Stimulated activated naive CD8-positive, alpha-beta T cell treated with anti-CD3 and anti-CD28 coated beads, Interleukin-15, Interleukin-2, amounts not matched to agents 100 U/mL and 50 U/mL, for 24 hours (primary cell): ENCODE data around the gene STMND1.
"Not testable (repeated sequence)": the region's sequence is repeated elsewhere in the genome, so short reads cannot be mapped to it uniquely, and the experiment has no call there.

Source experiments
- ATAC-seq: fragments of 150-1000 bp; cut with Tn5 transposase; one replicate; pipeline ENCODE4 v1.10.0; 2021
- DNase-seq: peaks from one replicate; pipeline ENCODE4 v3.0.0; 2021

Gene STMND1

GRCh38 chr6:17101422-17102257, at the start of gene STMND1:
STMND1 (plus strand) TSS chr6:17102050; CDS start chr6:17102258, 208 bp downstream.
- DNase-seq (no peak), ATAC-seq (no peak)

GRCh38 chr6:17054647-17055046, 47.2 kb upstream of the STMND1 start:
- ATAC-seq = no peak
- no peak for DNase-seq

GRCh38 chr6:17057322-17057721, 44.5 kb upstream of the STMND1 start:
- no peak for ATAC-seq
- DNase-seq = no peak

- no peak for DNase-seq
- ATAC-seq = no peak
Measured at GRCh38 chr6:17058550-17058949, 43.3 kb upstream of the STMND1 start.

- ATAC-seq (no peak), DNase-seq (no peak)
Measured at GRCh38 chr6:17059022-17059421, 42.8 kb upstream of the STMND1 start.

- DNase-seq (no peak), ATAC-seq (no peak)
Measured at GRCh38 chr6:17059850-17060249, 42.0 kb upstream of the STMND1 start.

- DNase-seq = no peak
- no peak for ATAC-seq
Measured at GRCh38 chr6:17061097-17061496, 40.8 kb upstream of the STMND1 start.

- DNase-seq (no peak), ATAC-seq (no peak)
Measured at GRCh38 chr6:17062871-17063440, 38.9 kb upstream of the STMND1 start.

- ATAC-seq (no peak), DNase-seq (no peak)
Measured at GRCh38 chr6:17064975-17065374, 36.9 kb upstream of the STMND1 start.

- no peak for DNase-seq
- ATAC-seq = no peak
Measured at GRCh38 chr6:17066610-17067009, 35.2 kb upstream of the STMND1 start.

- not testable (repeated sequence) for ATAC-seq, DNase-seq
Measured at GRCh38 chr6:17068972-17069371, 32.9 kb upstream of the STMND1 start.

- DNase-seq, ATAC-seq: not testable (repeated sequence)
Measured at GRCh38 chr6:17070400-17070799, 31.4 kb upstream of the STMND1 start.

- not testable (repeated sequence) for ATAC-seq, DNase-seq
Measured at GRCh38 chr6:17073596-17073995, 28.3 kb upstream of the STMND1 start.

GRCh38 chr6:17081273-17081672, 20.6 kb upstream of the STMND1 start:
- DNase-seq (no peak), ATAC-seq (no peak)

GRCh38 chr6:17081860-17082508, 19.9 kb upstream of the STMND1 start:
- ATAC-seq = no peak
- DNase-seq = no peak

- DNase-seq = no peak
- no peak for ATAC-seq
Measured at GRCh38 chr6:17083397-17083796, 18.5 kb upstream of the STMND1 start.

- ATAC-seq = peak; percentile 28
- DNase-seq = peak; percentile 22
Measured at GRCh38 chr6:17086469-17086868, 15.4 kb upstream of the STMND1 start.

- DNase-seq = no peak
- ATAC-seq = no peak
Measured at GRCh38 chr6:17088091-17088611, 13.7 kb upstream of the STMND1 start.

- ATAC-seq = no peak
- no peak for DNase-seq
Measured at GRCh38 chr6:17091122-17091521, 10.7 kb upstream of the STMND1 start.

- ATAC-seq (no peak), DNase-seq (peak; percentile 4)
Measured at GRCh38 chr6:17093686-17094085, 8.2 kb upstream of the STMND1 start.

- no peak for ATAC-seq
- no peak for DNase-seq
Measured at GRCh38 chr6:17096096-17096495, 5.8 kb upstream of the STMND1 start.

- ATAC-seq (no peak), DNase-seq (no peak)
Measured at GRCh38 chr6:17096652-17097051, 5.2 kb upstream of the STMND1 start.

GRCh38 chr6:17097982-17098381, 3.9 kb upstream of the STMND1 start:
- DNase-seq (no peak), ATAC-seq (no peak)
